ENCODE data around the gene RNU2-63P.
"Not testable (repeated sequence)": the region's sequence is repeated elsewhere in the genome, so short reads cannot be mapped to it uniquely, and the experiment has no call there.

RNU2-63P gene

DNA sequence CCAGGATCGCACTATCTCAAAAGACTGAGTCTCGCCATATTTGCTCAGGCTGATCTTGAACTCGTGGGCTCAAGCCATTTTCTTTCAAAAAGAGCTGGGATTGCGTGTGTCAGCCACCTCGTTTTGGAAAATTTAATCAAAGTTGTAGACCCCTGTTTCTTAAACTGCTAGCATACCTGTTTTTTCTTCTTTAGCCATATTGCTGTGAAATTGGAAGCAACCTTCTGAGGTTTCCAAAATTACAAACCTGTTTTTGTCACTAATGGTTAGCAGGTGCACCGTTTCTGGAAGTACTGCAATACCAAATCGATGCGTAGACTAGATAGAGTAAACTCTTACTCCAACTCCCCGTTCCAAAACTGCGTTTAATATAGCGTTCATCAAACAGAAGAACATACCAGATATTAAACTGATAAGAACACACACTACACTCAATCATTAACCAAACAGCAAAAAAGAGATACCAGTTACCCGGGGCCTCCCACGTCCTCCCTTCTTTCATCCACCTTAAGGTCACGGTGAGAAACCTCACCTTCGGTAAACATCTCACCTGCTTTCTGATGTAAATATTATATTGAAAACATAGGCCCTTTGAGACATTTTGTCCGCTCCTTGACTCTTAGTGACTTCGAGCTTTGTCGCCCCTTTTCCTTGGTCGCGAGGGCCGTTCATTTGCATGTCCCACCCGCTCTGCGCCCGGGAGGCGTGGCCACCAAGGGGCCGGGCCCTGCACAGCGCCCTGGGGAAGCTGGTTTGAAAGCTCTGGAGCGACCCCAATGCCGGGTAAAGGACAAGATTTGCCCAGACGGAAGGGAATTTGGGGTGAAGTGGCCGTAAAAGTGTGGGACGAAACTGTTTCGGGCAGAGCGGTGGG lies at the start of gene RNU2-63P:
Gene RNU2-63P, minus strand, starts transcription at position 462 of the 874 bp plus-strand sequence.
- DNase-seq = peak in 54 of 56 donors; percentile 21 to 88 (median 66)

DNA sequence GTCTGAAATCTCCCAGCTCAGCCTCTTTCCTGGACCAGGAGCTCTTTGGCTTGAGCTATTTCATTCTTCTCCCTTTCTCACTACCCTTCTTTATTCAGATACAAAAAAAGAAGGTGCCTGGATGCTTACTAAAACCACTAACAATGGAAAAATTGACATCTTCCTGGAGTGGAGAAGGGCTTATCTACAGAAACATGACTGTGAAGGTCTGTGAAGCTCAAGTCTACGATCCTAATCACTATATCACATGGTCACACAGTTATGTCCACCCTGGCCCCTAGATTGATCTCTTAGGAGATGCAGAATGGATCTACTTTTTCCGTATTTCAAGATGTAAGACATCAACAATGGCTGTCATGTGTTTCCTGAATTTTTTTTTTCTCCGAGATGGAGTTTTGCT lies 44.9 kb upstream of the RNU2-63P start:
- no peak for DNase-seq

DNA sequence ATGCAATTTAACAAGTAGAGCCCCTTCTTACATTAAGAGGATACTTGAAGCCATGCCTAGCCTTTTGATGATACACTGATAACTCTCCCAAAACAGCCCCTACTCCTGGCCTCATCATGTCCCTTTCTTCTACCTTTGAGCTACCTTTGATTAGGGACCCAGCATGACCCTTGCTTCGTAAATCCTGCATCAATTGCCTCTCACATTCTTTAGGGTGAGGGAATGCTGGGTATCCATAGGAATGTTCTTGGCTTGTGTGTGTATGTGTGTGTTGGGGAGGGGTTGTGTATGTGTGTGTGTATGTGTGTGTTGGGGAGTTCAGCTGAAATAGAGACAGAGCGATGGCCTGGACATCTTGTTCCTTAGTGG lies 44.5 kb upstream of the RNU2-63P start:
- no peak for DNase-seq

DNA sequence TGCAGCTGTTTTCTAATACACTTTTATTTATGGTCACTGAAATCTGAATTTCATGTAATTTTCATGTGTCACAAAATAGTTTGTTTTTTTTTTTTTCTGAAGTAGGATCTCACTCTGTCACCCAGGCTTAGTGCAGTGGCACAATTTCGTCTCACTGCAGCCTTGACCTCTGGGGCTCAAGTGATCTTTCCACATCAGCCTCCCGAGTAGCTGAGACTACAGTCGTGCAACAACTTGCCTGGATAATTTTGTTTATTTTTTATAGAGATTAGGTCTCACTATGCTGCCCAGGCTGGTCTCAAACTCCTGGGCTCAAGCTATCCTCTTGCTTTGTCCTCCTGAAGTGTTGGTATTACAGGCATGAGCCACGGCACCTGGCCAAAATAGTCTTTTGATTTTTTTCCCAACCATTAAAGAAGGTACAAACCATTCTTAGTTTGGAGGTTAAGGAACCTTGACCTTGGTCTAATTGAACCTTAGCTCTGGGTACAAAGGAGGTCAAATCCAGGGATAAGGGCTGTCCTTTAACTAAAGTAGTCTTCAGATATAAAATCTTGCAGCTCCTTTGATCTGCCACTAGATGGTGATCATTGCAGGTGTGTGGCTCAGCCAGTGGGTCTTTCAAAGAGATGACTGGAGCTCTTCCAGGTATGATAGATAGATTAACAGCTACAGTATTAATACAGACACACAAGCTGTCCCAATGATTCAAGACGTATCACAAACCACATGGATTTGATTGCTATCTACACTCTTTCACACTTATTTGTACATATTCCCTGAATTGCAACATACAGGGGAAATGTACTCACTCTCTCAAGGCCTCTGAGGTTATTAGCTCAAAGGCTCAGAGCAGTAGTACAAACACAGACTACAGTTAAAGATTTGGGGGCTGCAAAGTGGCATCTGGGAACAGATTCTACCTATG lies 43.9 kb upstream of the RNU2-63P start:
- peak in 8 of 56 donors; percentile 10 to 38 (median 20) for DNase-seq

DNA sequence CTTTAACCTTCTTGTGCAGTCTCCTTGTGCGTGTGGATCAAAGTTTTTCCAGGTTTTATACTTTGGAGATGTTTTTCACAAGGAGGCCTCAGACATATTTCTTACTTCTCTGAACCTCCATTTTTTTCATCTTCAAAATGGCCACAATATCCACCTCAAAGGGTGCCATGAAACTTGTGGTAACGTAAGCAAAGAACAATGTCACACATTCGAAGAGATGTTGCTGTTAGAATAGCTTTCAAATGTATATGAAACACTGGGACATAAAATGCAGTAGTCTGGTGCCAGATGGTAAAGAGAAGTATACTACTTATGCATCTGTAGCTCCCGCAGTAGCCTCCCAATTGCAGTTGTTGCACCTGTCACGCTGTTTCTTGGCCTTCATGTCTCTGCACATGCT lies 41.8 kb upstream of the RNU2-63P start:
- no peak for DNase-seq

DNA sequence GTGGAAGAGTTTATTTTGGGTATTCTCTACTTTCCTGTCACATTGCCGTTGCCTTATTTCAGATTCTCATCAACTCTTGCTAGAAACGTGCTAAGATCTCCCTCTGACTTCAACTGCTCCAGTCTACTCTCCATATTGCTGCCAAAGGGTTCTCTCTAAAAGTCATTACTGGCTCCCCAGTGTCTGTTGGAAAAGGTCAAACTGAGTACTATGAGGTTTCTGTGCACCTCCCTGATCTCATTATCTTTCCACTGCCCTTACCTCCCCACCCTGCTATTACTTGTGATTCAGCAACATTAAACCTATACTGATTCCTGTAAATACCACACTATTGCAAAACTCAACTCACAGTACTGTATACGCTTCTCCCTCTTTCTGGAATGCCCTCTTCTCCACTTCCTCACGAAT lies 41.1 kb upstream of the RNU2-63P start:
- no peak for DNase-seq

DNA sequence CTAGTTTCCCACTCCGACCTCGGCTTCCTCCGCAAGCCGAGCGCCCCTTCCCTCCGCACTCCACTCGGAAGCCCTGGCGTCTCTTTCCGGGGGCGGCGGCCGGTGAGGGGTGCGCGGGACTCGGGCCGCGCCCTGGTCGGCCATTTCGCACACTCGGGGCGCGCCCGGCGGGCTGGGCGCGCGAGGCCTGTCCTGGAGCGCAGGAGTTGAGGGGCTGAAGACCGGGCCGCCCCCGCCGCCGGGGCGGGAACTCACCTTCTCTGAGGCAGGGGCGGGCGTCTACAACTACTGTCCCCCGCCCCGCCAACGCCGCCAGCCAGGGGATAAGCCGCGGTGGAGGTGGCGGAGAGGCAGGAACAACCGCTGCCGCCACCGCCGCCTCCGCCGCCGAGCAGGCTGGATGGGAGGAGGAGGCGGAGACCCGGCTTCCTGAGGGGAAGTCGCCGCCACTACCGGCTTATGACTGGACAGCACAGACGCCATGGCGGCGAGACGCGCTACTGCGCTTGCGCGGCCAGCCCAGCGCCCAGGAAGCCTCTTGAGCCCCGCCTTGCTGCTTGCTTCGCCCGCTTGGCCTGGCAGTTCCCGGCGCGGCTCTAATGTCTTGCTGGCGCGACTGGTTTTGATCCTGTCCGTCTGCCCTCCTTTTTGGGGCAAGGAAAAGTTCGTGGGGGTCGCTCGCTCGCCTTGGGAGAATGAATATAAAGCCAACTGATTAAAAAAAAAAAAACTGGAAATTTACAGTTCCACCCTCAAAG lies 39.2 kb upstream of the RNU2-63P start, which contains the start of gene KRCC1:
Gene KRCC1, minus strand, starts transcription at position 413 of the 758 bp plus-strand sequence. CDS start 27,220 bp downstream, outside the sequence.
- DNase-seq = peak; percentile 43 to 98 (median 90)

DNA sequence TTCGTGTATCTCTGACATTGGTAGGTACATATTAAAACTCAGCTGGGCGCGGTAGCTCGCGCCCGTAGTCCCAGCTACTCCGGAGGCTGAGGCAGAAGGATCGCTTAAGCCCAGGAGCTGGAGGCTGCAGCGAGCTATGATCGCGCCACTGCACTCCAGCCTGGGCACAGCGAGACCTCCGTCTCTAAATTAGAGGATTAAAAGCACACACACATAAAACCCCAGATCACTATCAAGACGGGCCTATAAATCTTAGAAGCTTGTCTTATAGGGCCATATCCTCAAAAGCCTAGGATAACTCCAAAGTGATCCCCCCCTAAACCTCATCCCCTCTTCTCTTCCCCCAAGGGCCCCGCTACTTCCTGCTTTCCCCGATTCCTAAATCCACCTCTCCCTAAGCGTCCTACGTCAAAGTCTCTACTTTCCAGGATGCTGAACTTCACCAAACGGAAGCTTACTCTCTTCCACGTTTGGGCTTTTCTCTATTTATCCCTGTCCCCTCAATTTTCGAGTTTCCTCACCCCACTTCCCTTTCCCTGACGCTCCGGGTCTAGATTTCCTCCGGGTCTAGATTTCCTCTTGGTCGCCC lies 38.5 kb upstream of the RNU2-63P start:
- peak in 3 of 56 donors; percentile 4 to 44 (median 35) for DNase-seq

DNA sequence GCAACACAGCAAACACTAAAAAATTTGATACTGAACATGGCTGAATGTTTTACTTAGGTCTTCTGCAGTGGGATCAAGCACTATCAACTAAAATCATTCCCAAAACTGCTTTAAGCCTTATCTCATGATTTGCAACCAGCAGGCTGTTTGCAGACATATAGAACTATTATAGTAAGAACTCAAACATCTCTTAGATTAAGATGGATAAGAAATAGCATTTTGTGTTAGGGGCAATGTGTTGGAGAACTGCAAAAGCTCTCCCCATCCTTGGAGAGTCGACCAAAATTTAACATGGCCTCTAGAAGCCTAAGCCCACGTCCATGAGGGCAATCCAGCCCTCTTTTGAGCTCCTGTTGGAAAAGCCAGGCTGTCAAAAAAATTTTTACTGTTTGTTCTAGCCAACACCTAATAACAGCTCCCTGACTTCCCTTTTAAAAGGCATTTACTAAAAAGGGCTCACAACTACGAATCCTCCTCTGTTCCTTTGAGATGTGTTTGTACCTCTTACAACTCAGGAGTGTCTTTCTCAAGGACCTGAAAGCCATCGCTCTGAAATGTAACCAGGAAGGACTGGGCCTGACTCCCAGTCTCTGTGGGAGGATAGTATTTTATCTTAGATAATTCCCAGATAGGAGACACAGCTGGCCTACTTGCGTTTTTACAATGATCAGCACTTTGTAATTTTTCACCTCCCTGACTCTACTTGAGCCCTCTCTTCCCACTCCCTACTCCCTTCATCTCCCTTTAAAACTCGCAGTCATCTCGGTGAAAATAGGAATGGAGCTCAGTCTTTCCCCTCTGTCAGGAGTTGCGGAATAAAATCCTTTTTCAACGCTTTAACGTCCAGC lies 37.8 kb upstream of the RNU2-63P start:
- DNase-seq = no peak

DNA sequence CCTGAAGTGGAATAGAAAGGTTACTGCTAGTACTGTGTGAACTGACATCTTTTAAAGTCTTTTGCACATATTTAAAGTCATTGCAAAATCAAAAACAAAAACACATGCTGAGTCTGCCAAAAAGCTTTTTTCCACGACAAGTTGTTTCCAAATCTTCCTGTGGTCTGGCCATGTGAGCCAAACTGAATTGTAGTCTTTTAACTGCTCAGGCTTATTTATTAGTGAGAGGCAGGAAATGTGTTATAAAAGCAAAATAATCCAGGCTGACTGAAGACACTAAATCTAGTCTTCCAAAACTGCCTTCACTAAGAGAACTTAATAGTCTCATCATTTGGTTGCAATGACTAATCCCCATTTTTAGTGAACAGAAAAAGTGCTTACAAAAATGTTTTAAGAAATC lies 36.9 kb upstream of the RNU2-63P start:
- DNase-seq = no peak

DNA sequence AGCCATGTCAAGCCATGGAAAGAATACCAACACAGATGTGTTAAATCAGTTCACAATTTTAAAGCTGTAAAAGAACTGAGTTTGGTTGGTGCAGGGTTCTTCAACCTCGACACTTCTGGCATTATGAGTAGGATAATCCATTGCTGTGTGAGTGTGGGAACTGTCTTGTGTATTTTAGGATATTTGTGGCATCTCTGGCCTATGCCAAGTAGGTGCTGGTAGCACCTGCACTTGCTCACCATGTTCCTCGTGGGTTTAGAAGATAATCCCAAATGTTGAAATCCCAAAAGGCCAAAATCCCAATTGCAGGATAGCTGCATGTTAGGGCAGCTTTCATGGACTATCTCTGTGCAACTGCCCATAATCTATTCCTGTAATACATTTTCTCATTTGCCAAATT lies 35.4 kb upstream of the RNU2-63P start:
- DNase-seq = no peak

DNA sequence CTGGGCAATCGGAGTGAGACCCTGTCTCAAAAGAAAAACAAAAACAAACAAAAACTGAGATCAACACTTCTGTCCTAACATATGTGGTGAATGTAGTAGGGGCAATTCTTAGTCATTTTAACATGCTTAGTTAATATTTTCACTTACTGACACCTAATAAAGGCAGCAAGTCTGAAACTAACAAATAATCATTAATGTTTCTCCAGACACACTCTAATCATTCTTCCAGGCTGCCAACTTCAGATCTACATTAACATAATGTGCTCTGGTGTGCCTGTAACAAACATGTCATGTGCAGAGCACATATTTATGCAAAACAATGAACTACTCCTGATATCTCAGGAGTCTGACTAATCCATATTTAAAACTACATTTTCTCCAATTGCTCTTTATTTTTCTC lies 33.3 kb upstream of the RNU2-63P start:
- no peak for DNase-seq

DNA sequence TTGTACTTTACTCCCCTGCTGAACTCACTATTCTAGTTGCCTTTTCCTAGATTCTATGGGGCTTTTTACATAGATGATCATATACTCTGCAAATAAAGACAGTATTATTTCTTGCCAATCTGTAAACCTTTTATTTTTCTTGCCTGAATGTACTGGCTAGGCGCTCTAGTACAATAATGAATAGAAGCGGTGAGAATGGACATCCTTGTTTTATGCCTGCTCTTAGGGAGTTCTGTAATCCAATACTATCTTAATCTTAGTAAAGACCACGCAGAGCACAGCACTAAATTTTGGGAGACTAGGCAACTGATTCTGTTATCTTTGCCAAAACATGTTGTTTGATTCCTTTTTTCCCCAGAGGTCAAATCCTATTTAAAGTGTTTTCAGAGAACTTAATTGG lies 32.2 kb upstream of the RNU2-63P start:
- DNase-seq = no peak

DNA sequence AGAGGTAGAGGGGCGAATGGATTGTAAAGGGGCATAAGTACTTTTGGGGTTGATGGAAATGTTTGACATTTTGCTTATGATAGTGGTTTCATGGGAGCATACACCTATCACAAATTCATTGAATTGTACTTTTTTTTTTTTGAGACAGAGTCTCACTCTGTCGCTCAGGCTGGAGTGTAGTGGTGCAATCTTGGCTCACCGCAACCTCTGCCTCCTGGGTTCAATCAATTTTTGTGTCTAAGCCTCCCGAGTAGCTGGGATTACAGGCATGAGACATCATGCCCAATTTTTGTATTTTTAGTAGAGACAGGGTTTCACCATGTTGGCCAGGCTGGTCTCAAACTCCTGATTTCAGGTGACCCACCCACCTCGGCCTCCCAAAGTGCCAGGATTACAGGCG lies 29.2 kb upstream of the RNU2-63P start:
- DNase-seq = not testable (repeated sequence)

DNA sequence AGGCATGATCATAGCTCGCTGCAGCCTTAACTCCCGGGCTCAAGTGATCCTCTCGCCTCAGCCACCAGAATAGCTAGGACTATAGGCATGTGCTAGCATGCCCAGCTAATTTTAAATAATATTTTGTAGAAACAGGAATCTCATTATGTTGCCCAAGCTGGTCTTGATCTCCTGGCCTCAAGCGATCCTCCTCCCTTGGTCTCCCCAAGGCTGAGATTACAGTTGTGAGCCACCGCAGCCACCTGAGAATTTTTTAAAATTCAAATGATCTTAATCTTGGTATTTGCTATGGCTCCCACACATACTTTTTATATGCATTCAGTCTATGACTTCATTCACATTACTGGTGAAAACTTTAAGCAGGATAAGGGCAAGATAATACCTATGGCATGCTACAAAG lies 26.1 kb upstream of the RNU2-63P start:
- DNase-seq = no peak

DNA sequence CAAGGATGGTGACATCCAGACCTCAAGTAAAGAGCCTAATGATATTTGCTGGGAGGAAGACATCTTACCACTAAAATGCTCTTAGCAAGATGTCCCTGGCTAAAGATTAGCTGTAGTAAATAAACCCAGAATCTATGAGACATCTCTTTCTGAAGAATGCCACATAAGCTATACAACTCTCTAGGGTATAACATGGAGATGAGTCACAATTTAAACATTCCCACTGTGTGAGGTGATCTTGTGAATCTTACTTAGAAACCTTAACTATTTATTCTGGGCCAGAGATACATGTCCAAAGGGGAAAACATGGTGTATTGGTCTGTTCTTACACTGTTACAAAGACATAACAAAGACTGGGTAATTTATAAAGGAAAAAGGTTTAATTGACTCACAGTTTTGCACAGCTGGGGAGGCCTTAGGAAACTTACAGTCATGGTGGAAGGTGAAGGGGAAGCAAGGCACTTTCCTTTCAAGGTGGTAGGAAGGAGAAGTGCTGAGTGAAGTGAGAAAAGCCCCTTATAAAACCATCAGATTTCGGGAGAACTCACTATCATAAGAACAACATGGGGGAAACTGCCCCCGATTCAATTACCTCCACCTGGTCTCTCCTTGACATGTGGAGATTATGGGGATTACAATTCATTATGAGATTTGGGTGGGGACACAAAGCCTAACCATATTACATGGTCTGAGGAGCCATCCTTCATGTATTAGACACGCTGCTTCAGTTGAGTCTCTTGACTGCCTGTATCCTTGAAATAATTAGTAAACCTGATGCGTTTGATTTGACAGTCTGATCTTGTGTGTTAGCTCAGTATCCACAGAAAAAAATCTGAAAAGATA lies 22.1 kb upstream of the RNU2-63P start:
- no peak for DNase-seq

DNA sequence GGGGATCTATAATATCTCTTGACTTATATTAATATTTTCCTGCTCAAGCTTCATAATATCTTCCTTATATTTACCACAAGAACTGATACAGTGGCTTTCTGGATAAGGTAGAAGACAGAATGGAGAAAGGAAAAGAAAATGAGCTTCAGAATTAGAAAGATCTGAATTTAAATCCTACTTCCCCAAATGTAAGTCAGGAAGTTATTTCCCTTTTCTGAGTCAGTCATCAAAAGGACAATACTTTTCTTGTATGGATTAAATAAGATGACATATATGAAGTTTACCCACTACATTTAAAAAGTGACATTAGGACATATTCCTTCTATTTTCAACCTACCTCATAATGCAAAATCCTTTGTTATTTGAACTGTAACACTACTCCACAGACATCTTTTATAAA lies 20.3 kb upstream of the RNU2-63P start:
- no peak for DNase-seq

DNA sequence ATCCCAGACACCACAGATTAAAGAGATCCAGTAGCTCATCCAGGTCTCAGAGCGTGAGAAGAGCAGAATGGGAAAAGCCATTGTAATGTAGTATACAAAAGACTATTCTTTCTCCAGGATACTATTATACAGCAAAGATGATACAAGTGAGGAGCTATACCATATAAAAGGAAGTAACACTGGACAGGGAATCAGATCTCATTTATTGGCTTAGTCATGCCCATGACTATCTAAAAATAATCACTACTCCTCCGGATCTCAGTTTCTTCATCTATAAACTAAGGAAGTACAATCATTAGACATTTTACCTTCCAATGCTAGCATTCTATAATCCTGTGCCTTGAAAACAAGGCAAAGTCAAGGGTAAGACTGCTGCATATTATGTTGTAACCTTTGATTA lies 19.8 kb upstream of the RNU2-63P start:
- no peak for DNase-seq

Measured in amygdala (tissue), 56 donors.